ENCODE results near the gene GART.

GRCh38 chr21:33544451-33545195 is 2.7 kb upstream of the GART start:
- TF ChIP-seq CTCF (IDR thresholded peaks at IDR 0.05; ENCODE audit: low read length): no peak
- no peak for TF ChIP-seq EZH2 (IDR thresholded peaks at IDR 0.05; ENCODE audit: borderline replicate concordance, low read length)
